Lung (tissue), 12 donors: ENCODE measurements around the gene ZNF827. TPM values are rescaled to one million over a fixed set of nuclear protein-coding genes. Genes with fewer than 3 reads are reported as not detected.

Source experiments
- ATAC-seq: fragments of 200-7000 bp; cut with Tn5 transposase; one replicate; pipeline ENCODE4 v1.9.1; 2020; ENCODE audit warnings: moderate number of reproducible peaks; ENCODE audit not compliant: insufficient read depth, low FRiP score
- DNase-seq, 3 donors: peaks; one replicate each; pipeline ENCODE4 v3.0.0-alpha.2; 2013 to 2017
- H3K27ac ChIP-seq, 2 donors: one replicate each; pipeline ENCODE4 v1.5.1; 2013; ENCODE audit warnings: mild to moderate bottlenecking in 2 of 2, moderate library complexity in 2 of 2, control low read depth in 1 of 2, inconsistent platforms in 1 of 2, low read depth in 1 of 2, low read length in 1 of 2
- H3K27me3 ChIP-seq, 3 donors: one replicate each; pipeline ENCODE4 v1.5.1; 2013; ENCODE audit warnings: low read length in 2 of 3; ENCODE audit not compliant: control insufficient read depth in 3 of 3, insufficient read depth in 3 of 3
- H3K36me3 ChIP-seq, 4 donors: one replicate each; pipeline ENCODE4 v1.5.1; 2013; ENCODE audit warnings: low read length in 4 of 4, mild to moderate bottlenecking in 1 of 4, moderate library complexity in 1 of 4; ENCODE audit not compliant: control insufficient read depth in 4 of 4, insufficient read depth in 4 of 4
- H3K4me1 ChIP-seq, 5 donors: one replicate each; pipeline ENCODE4 v1.5.1; 2013; ENCODE audit warnings: low read length in 5 of 5, mild to moderate bottlenecking in 2 of 5, moderate library complexity in 1 of 5; ENCODE audit not compliant: control insufficient read depth in 5 of 5, insufficient read depth in 5 of 5
- H3K4me3 ChIP-seq: one replicate; pipeline ENCODE4 v1.5.1; 2013; ENCODE audit warnings: mild to moderate bottlenecking, control low read depth, moderate library complexity
- H3K9ac ChIP-seq, 2 donors: one replicate each; pipeline ENCODE4 v1.5.1; 2013; ENCODE audit warnings: low read length in 2 of 2, control low read depth in 1 of 2; ENCODE audit not compliant: insufficient read depth in 1 of 2
- H3K9me3 ChIP-seq, 4 donors: one replicate each; pipeline ENCODE4 v1.5.1; 2013; ENCODE audit warnings: low read length in 3 of 4, mild to moderate bottlenecking in 1 of 4, moderate library complexity in 1 of 4; ENCODE audit not compliant: control insufficient read depth in 4 of 4, insufficient read depth in 3 of 4
- WGBS, 2 donors: extraction: QIAGEN DNeasy Blood & Tissue Kit; methylation state at CpG; one replicate each; pipeline ENCODE4 v1.1.7; 2013; 5-methylcytosine and 5-hydroxymethylcytosine counted together
- polyA plus RNA-seq, 2 donors: library from polyadenylated mRNA; stranded (reverse); fragments of 200-250 nt; gene quantifications; one replicate each; pipeline ENCODE4 v1.2.1, GENCODE V29; 2013
- total RNA-seq, 2 donors: library from RNA; depleted of rRNA in 1 of 2; stranded (reverse); fragments of >200 nt in 1 of 2; gene quantifications; one replicate each; pipeline ENCODE4 v1.2.1, GENCODE V29; 2014 to 2021
- TF ChIP-seq, protein P1 (sequence below): IDR thresholded peaks from 2 replicates; pipeline ENCODE4 v1.5.1; 2012; ENCODE audit warnings: mild to moderate bottlenecking; ENCODE audit errors: control extremely low read depth, extremely low read depth
- donor health status: control.
- donor health status: control.
- donor health status: Bipolar disorder and iron deficiency.
- donor health status: healthy.
- donor health status: DM: yes; HTN: yes; CAD: no.

Gene ZNF827
- total and polyA plus RNA-seq, 4 donors, result 2.7 to 27.4 (median 8.2) TPM

DNA sequence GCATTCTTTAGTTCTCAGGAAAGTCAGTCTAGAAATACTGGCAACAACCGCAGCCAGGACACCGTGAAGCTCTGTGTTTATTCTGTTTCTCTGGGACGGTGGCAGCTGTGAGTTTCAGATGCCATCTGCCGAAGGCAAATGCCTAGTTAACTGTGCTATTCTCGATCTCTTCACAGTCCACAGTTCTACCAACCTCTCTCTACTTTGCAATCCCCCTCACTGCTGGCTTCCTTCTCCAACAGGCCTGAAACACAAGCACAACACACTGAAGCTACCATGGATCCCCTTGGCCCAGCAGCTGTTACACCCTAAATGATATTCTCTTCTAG is 118.8 kb downstream of the ZNF827 start:
- WGBS, 2 donors, result 82% methylated on average over 5 of the region's 5 CpGs
- no peaks in the 10 kb centered on the region for H3K9me3 ChIP-seq
- no peak overlapping the region for H3K9ac ChIP-seq
- no peak overlapping the region for H3K27ac ChIP-seq
- H3K4me3 ChIP-seq, result no peak overlapping the region
- DNase-seq, result peak; percentile 29 to 35 (median 33)
- peaks cover 0 to 5% (median 2%) of the 10 kb centered on the region in 5 donors for H3K4me1 ChIP-seq
- H3K27me3 ChIP-seq, result no peaks in the 10 kb centered on the region
- peaks cover 0 to 16% (median 2%) of the 10 kb centered on the region in 4 donors for H3K36me3 ChIP-seq
- ATAC-seq, result no peak
- TF ChIP-seq, protein P1, sequence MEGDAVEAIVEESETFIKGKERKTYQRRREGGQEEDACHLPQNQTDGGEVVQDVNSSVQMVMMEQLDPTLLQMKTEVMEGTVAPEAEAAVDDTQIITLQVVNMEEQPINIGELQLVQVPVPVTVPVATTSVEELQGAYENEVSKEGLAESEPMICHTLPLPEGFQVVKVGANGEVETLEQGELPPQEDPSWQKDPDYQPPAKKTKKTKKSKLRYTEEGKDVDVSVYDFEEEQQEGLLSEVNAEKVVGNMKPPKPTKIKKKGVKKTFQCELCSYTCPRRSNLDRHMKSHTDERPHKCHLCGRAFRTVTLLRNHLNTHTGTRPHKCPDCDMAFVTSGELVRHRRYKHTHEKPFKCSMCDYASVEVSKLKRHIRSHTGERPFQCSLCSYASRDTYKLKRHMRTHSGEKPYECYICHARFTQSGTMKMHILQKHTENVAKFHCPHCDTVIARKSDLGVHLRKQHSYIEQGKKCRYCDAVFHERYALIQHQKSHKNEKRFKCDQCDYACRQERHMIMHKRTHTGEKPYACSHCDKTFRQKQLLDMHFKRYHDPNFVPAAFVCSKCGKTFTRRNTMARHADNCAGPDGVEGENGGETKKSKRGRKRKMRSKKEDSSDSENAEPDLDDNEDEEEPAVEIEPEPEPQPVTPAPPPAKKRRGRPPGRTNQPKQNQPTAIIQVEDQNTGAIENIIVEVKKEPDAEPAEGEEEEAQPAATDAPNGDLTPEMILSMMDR, result no peak

DNA sequence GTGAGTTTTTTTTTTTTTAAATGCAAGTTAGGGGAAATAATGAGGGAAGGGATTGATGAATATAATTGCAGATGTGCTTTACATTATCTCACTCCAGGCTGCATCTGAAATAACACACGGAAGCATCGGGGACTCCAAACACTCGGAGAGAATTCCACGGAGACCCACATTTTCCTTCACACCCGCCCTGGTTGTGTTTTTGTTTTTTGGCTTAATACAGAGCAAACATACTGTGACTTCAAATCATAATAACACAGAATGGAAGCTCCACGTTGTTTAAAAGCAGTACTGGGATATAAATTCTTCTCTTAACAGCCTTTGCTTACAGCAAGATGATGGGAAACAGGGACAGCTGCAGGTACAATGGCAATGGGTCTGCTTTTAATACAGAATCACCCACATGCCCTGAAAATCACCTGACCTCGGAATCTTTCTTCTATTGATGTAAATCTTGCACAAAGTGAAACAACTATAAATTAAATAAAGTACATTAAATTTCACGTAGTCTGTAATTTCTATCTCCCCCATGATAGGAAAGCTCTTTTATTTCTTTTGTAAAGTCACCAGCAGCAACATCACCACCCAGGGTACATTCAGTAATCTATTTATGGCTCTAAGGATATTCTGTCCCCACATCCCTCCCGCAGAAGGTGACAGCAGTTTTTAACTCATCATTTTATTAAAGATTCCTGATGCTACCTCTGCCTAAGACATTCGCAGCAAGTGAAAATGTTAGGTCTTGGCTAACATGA is 119.3 kb downstream of the ZNF827 start:
- H3K4me3 ChIP-seq, result no peak overlapping the region
- DNase-seq (no peak), ATAC-seq (no peak)
- H3K4me1 ChIP-seq, result peaks cover 0 to 5% (median 2%) of the 10 kb centered on the region in 5 donors
- peaks cover 0 to 16% (median 2%) of the 10 kb centered on the region in 4 donors for H3K36me3 ChIP-seq
- no peak overlapping the region for H3K27ac ChIP-seq
- H3K9me3 ChIP-seq, result no peaks in the 10 kb centered on the region
- TF ChIP-seq, protein P1, result no peak
- no peak overlapping the region for H3K9ac ChIP-seq
- WGBS, 2 donors, result 93 to 94% methylated on average over 10 of the region's 10 CpGs
- H3K27me3 ChIP-seq, result no peaks in the 10 kb centered on the region

DNA sequence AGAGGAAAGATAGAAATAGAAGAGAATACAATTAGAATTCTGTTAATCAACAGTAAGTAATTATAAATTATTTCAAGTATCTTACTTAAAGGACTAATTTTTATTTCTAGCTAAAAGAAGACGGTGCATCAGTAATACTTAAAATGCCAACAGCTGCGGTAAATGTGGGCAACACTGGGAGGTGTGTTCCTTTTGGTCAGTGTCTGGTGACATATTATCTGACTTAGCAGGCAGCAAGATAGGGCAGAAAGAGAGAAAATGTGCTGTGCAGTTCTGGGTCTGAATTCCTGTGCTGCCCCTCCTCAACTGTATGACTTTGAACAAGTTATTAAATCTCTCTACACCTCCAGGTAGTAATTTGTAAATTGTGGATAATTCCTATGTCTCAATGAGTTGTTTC is 120.6 kb downstream of the ZNF827 start:
- DNase-seq (no peak), ATAC-seq (no peak)
- H3K36me3 ChIP-seq, result peaks cover 0 to 17% (median 2%) of the 10 kb centered on the region in 4 donors
- TF ChIP-seq, protein P1, result no peak
- no peak overlapping the region for H3K4me3 ChIP-seq
- no peaks in the 10 kb centered on the region for H3K27me3 ChIP-seq
- no peak overlapping the region for H3K27ac ChIP-seq
- H3K9ac ChIP-seq, result no peak overlapping the region
- H3K4me1 ChIP-seq, result peaks cover 0 to 5% (median 2%) of the 10 kb centered on the region in 5 donors
- 95 to 99% methylated on average over 2 of the region's 2 CpGs for WGBS, 2 donors
- no peaks in the 10 kb centered on the region for H3K9me3 ChIP-seq
